Uterus (tissue), 4 donors: ENCODE measurements around the gene RAI1. TPM values are rescaled to one million over a fixed set of nuclear protein-coding genes. Genes with fewer than 3 reads are reported as not detected.

Source experiments
- DNase-seq, 2 donors: peaks; one replicate each; pipeline ENCODE4 v3.0.0-alpha.2; 2019 to 2020
- H3K27ac ChIP-seq, 2 donors: fragments of 200-600 bp; sonication (generic); 1 replicate in 1 of 2; 2 replicates in 1 of 2; pipeline ENCODE4 v1.5.1; 2016 to 2018
- H3K27me3 ChIP-seq, 2 donors: fragments of 200-600 bp; sonication (generic); one replicate each; pipeline ENCODE4 v1.5.1; 2018 to 2019; ENCODE audit warnings: control low read depth in 1 of 2
- H3K36me3 ChIP-seq, 2 donors: fragments of 200-600 bp; sonication (generic); one replicate each; pipeline ENCODE4 v1.5.1; 2019; ENCODE audit warnings: control low read depth in 1 of 2
- H3K4me1 ChIP-seq, 2 donors: fragments of 200-600 bp; sonication (generic); one replicate each; pipeline ENCODE4 v1.5.1; 2018 to 2019; ENCODE audit warnings: control low read depth in 1 of 2
- H3K4me3 ChIP-seq, 2 donors: fragments of 200-600 bp; sonication (generic); 1 replicate in 1 of 2; 2 replicates in 1 of 2; pipeline ENCODE4 v1.5.1; 2018 to 2019; ENCODE audit warnings: mild to moderate bottlenecking in 1 of 2
- H3K9me3 ChIP-seq, 2 donors: fragments of 200-600 bp; sonication (generic); one replicate each; pipeline ENCODE4 v1.5.1; 2019; ENCODE audit warnings: control low read depth in 1 of 2
- POLR2A ChIP-seq, 2 donors: fragments of 450-650 bp; IDR thresholded peaks; one replicate each; pipeline ENCODE4 v1.6.1; 2016; ENCODE audit warnings: antibody characterized with exemption in 2 of 2, mild to moderate bottlenecking in 1 of 2, moderate library complexity in 1 of 2
- intact Hi-C: fragments of 100-400 bp; cut with DNase I; formaldehyde crosslinking; loops from one replicate; pipeline ENCODE4 v1.15.1; 2023; ENCODE audit warnings: low total_unique reads
- total RNA-seq, 4 donors: library from RNA; depleted of rRNA in 3 of 4; stranded (reverse); fragments of >200 nt in 3 of 4; gene quantifications; one replicate each; pipeline versions ENCODE4 v1.1.0 to v1.2.4, GENCODE V29; 2014 to 2023
- TF ChIP-seq, protein P1 (sequence below), 4 experiments: fragments of 200-600 bp in 2 of 4; fragments of 450-650 bp in 2 of 4; sonication (generic) in 2 of 4; IDR thresholded peaks; one replicate each; pipeline ENCODE4 v1.5.1; 2016 to 2019; ENCODE audit warnings: antibody characterized with exemption in 4 of 4, mild to moderate bottlenecking in 2 of 4, moderate library complexity in 1 of 4
- donor health status: DM: yes; HTN: yes; CAD: no.

Gene RAI1
- total RNA-seq, 4 donors from 2014 or later = 10.0 to 66.1 (median 15.3) TPM

DNA sequence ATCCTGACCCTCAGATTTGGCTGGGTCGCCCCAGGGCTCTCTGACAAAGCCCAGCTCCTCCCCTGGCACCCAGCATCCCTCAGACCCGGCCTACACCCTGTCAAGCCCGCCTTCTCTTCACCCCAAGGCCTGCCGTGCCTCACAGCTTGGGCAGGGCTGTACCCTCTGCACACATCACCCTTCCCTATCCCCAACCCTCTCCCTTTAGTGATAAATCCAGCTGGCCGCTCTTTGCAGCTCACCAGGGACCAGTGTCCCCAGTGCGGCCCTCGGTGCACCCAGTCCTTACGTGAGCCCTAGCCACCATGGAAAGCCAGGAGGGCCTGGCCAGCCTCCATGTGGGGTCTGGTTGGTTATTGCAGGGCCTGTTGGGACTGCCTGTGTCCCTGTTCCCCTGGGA is 74.5 kb downstream of the RAI1 start:
- H3K4me3 ChIP-seq = no peak overlapping the region
- H3K4me1 ChIP-seq = peaks cover 10 to 11% of the 10 kb centered on the region in 2 donors
- no peaks in the 10 kb centered on the region for H3K36me3 ChIP-seq
- no peaks in the 10 kb centered on the region for H3K9me3 ChIP-seq
- intact Hi-C loops = no loop called here
- no peak for TF ChIP-seq POLR2A (IDR thresholded peaks at IDR 0.05)
- TF ChIP-seq, protein P1, sequence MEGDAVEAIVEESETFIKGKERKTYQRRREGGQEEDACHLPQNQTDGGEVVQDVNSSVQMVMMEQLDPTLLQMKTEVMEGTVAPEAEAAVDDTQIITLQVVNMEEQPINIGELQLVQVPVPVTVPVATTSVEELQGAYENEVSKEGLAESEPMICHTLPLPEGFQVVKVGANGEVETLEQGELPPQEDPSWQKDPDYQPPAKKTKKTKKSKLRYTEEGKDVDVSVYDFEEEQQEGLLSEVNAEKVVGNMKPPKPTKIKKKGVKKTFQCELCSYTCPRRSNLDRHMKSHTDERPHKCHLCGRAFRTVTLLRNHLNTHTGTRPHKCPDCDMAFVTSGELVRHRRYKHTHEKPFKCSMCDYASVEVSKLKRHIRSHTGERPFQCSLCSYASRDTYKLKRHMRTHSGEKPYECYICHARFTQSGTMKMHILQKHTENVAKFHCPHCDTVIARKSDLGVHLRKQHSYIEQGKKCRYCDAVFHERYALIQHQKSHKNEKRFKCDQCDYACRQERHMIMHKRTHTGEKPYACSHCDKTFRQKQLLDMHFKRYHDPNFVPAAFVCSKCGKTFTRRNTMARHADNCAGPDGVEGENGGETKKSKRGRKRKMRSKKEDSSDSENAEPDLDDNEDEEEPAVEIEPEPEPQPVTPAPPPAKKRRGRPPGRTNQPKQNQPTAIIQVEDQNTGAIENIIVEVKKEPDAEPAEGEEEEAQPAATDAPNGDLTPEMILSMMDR (IDR thresholded peaks at IDR 0.05) = no peak
- H3K27me3 ChIP-seq = no peaks in the 10 kb centered on the region
- no peak overlapping the region for H3K27ac ChIP-seq
- no peak for DNase-seq

GRCh38 chr17:17757391-17757791 is 76.1 kb downstream of the RAI1 start:
- no peak for TF ChIP-seq POLR2A (IDR thresholded peaks at IDR 0.05)
- TF ChIP-seq, protein P1 (IDR thresholded peaks at IDR 0.05) = no peak
- no peak overlapping the region for H3K27ac ChIP-seq
- no peak for DNase-seq
- H3K4me3 ChIP-seq = no peak overlapping the region
- intact Hi-C loops = no loop called here
- no peaks in the 10 kb centered on the region for H3K36me3 ChIP-seq
- H3K9me3 ChIP-seq = no peaks in the 10 kb centered on the region
- H3K27me3 ChIP-seq = no peaks in the 10 kb centered on the region
- peaks cover 8 to 10% of the 10 kb centered on the region in 2 donors for H3K4me1 ChIP-seq

DNA sequence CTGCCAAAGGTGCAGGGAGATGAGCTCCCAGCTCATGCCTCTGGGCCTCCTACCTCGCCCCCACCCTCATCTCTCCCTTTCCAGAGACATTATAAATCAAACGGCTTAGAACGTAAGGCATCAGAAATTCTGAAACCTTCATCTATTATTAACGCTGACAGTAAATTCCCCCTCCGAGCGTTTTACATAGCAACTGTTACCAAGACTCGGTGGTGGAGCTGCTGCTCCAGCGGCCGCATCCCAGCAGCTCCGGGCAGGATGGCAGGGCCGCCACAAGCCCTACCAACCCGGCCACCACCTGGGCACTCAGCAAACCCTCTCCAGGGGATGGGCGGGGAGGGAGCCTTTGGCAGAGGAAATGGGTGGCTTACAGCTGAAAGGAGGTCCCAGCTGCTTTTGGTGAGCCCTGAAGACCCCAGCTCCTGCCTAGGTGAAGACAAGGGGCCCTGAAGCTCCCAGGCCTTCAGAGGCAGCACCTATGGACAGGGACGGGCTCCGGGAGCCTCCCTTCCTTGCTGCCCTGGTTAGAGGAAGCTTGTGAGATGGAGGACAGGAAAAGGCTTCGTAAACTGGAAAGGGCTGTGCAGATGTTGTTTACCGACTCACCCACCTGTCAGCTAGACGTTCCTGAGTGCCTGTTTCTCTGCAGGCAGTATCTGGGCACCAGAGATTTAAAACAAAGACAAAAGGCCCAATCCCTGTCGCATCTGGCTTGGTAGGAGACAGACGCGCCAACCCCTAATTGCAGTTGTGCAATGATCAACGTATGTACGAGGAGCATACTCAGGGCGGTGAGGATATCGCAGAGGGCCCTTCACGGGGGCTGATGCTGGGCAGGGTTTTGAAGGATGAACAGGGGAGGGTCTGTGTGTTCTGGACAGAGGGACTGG is 76.9 kb downstream of the RAI1 start:
- no peak for DNase-seq
- H3K27me3 ChIP-seq = no peaks in the 10 kb centered on the region
- H3K9me3 ChIP-seq = no peaks in the 10 kb centered on the region
- no peak overlapping the region for H3K27ac ChIP-seq
- H3K4me3 ChIP-seq = no peak overlapping the region
- TF ChIP-seq POLR2A (IDR thresholded peaks at IDR 0.05) = no peak
- TF ChIP-seq, protein P1 (IDR thresholded peaks at IDR 0.05) = no peak
- intact Hi-C loops = no loop called here
- peaks cover under 1 to 8% of the 10 kb centered on the region in 2 donors for H3K4me1 ChIP-seq
- H3K36me3 ChIP-seq = no peaks in the 10 kb centered on the region

- intact Hi-C loops = no loop called here
- H3K9me3 ChIP-seq = no peaks in the 10 kb centered on the region
- no peaks in the 10 kb centered on the region for H3K4me1 ChIP-seq
- TF ChIP-seq, protein P1 (IDR thresholded peaks at IDR 0.05) = no peak
- no peak for TF ChIP-seq POLR2A (IDR thresholded peaks at IDR 0.05)
- DNase-seq = no peak
- no peak overlapping the region for H3K27ac ChIP-seq
- no peaks in the 10 kb centered on the region for H3K27me3 ChIP-seq
- H3K36me3 ChIP-seq = no peaks in the 10 kb centered on the region
- H3K4me3 ChIP-seq = no peak overlapping the region
These were observed 77.8 kb downstream of the RAI1 start for GRCh38 chr17:17758941-17759563.

GRCh38 chr17:17760350-17760749 is 79.1 kb downstream of the RAI1 start:
- Histone ChIP-seq H3K27ac (no peak overlapping the region), H3K4me1 (no peaks in the 10 kb centered on the region), H3K9me3 (no peaks in the 10 kb centered on the region), H3K27me3 (no peaks in the 10 kb centered on the region), H3K36me3 (no peaks in the 10 kb centered on the region), H3K4me3 (no peak overlapping the region)
- DNase-seq = no peak
- TF ChIP-seq, protein P1 (IDR thresholded peaks at IDR 0.05) = no peak
- TF ChIP-seq POLR2A (IDR thresholded peaks at IDR 0.05) = no peak
- intact Hi-C loops = no loop called here
